Esophagus squamous epithelium (tissue), 4 donors: Measurements from ENCODE around the gene RBM5.

ENCODE experiments used
- CTCF ChIP-seq, 6 experiments: fragments of 450-650 bp in 4 of 6; fragments of 200-600 bp in 2 of 6; sonication (generic) in 2 of 6; IDR thresholded peaks; one replicate each; pipeline ENCODE4 v1.5.1; 2016 to 2019; ENCODE audit warnings: antibody characterized with exemption in 6 of 6, mild to moderate bottlenecking in 4 of 6, moderate library complexity in 4 of 6
- POLR2A ChIP-seq, 4 donors: fragments of 450-650 bp; IDR thresholded peaks; one replicate each; pipeline ENCODE4 v1.6.1; 2017; ENCODE audit warnings: antibody characterized with exemption in 4 of 4, mild to moderate bottlenecking in 4 of 4, moderate library complexity in 3 of 4

GRCh38 chr3:50155491-50155878 lies 66.8 kb downstream of the RBM5 start:
- no peak for TF ChIP-seq CTCF (IDR thresholded peaks at IDR 0.05)
- TF ChIP-seq POLR2A (IDR thresholded peaks at IDR 0.05), result no peak
